ENCODE data around the gene AUTS2. TPM values are rescaled to one million over a fixed set of nuclear protein-coding genes. Genes with fewer than 3 reads are reported as not detected.

The AUTS2 gene
- total and polyA plus RNA-seq, 2 of the 8 experiments (the other 6 are each of a cell fraction or from before 2014, with no cell fraction given), result 25.9 to 101 TPM

GRCh38 chr7:70776627-70777101 lies 1178.4 kb downstream of the AUTS2 start:
- Histone ChIP-seq H4K20me1 (replicated peaks in 1 of 2; ENCODE audit: control insufficient read depth in 1 of 2, insufficient read depth in 2 of 2, low read length in 2 of 2) (peaks cover 3 to 7% of the 10 kb centered on the region in 2 experiments), H4K5ac (ENCODE audit: insufficient read length, low read depth, low read length) (no peak overlapping the region), H3K4me2 (ENCODE audit: insufficient read depth in 1 of 2, low read depth in 2 of 2, low read length in 2 of 2) (no peak overlapping the region), H4K8ac (ENCODE audit: extremely low read depth, insufficient read depth, low read length) (no peak overlapping the region), H3K18ac (ENCODE audit: extremely low read depth, low read length) (no peak overlapping the region), H2AK5ac (ENCODE audit: low read depth, low read length) (no peak overlapping the region), H2AFZ (ENCODE audit: low read length) (no peak overlapping the region), H3K23me2 (ENCODE audit: low read depth, low read length) (no peaks in the 10 kb centered on the region), H3K79me1 (ENCODE audit: low read depth, low read length) (no peaks in the 10 kb centered on the region; the same call in 1 of the 2 replicates), H2BK12ac (ENCODE audit: low read depth, low read length) (no peak overlapping the region), H3K9me3 (ENCODE audit: insufficient read depth in 2 of 2, low read depth in 1 of 2, low read length in 1 of 2) (no peaks in the 10 kb centered on the region), H3K4me3 (ENCODE audit: extremely low read depth in 1 of 4, insufficient read depth in 2 of 4, low read depth in 3 of 4, low read length in 4 of 4) (no peak overlapping the region), H3K56ac (replicated peaks; ENCODE audit: insufficient read length, low read depth, low read length) (no peak overlapping the region), H3K9ac (replicated peaks in 1 of 4; ENCODE audit: extremely low read depth in 1 of 4, low read depth in 3 of 4, low read length in 3 of 4) (no peak overlapping the region), H4K91ac (replicated peaks; ENCODE audit: insufficient read length, low read length) (no peak overlapping the region), H2BK15ac (ENCODE audit: low read length) (no peak overlapping the region), H3K14ac (ENCODE audit: insufficient read length) (no peak overlapping the region), H2BK5ac (ENCODE audit: low read depth, low read length) (no peak overlapping the region), H3K27me3 (replicated peaks in 1 of 4; ENCODE audit: control insufficient read depth in 3 of 4, extremely low read depth in 1 of 4, insufficient read depth in 3 of 4, low read length in 3 of 4) (no peaks in the 10 kb centered on the region), H3K27ac (ENCODE audit: low read depth, low read length) (no peak overlapping the region), H3K4me1 (replicated peaks in 1 of 4; ENCODE audit: control insufficient read depth in 3 of 4, insufficient read depth in 4 of 4, low read length in 3 of 4) (peaks cover 0 to 9% (median 7%) of the 10 kb centered on the region in 4 experiments; a peak in 6 of 7 replicates), H3K23ac (ENCODE audit: insufficient read length) (no peak overlapping the region), H2BK20ac (ENCODE audit: low read length) (no peak overlapping the region), H3K4ac (replicated peaks; ENCODE audit: insufficient read length, low read depth, low read length) (no peak overlapping the region), H2BK120ac (replicated peaks; ENCODE audit: low read depth, low read length) (no peak overlapping the region), H3K36me3 (ENCODE audit: control insufficient read depth in 2 of 4, insufficient read depth in 4 of 4, low read length in 3 of 4) (peaks cover 45 to 93% (median 70%) of the 10 kb centered on the region in 4 experiments), H3K79me2 (ENCODE audit: control insufficient read depth in 1 of 2, insufficient read depth in 2 of 2, low read length in 2 of 2) (peaks cover 0 to 11% of the 10 kb centered on the region in 2 experiments; a peak in 2 of 4 replicates)
- 88% methylated on average over 7 of the region's 7 CpGs; no CpG with 5 or more reads in 1 of the 2 experiments for WGBS, 2 experiments (ENCODE audit: extremely low coverage in 1 of 2, insufficient coverage in 1 of 2, insufficient read length in 1 of 2, insufficient replicate concordance in 2 of 2, low coverage in 1 of 2, low lambda C conversion rate in 2 of 2, missing lambda C conversion rate in 1 of 2)
- POLR2A ChIA-PET (ENCODE audit: partially characterized antibody), result interaction anchor here (0.5 to 0.8 kb wide), 2 partner anchors 62 to 546 kb away, joined by 3 to 4 read pairs; no protein-coding TSS in a partner anchor
- TF ChIP-seq POLR2A (IDR thresholded peaks at IDR 0.05; ENCODE audit: control extremely low read depth in 1 of 2, low read depth in 2 of 2, low read length in 2 of 2) (no peak), SIRT6 (IDR thresholded peaks at IDR 0.05; ENCODE audit: low read length) (no peak), SAP30 (IDR thresholded peaks at IDR 0.05; ENCODE audit: insufficient read depth, insufficient replicate concordance, low read length) (no peak), BCL11A (IDR thresholded peaks at IDR 0.05; ENCODE audit: low read depth in 2 of 2, low read length in 2 of 2) (no peak), BACH1 (IDR thresholded peaks at IDR 0.05; ENCODE audit: low read length) (no peak), SUZ12 (IDR thresholded peaks at IDR 0.05; ENCODE audit: low read length) (no peak)
- TF ChIP-seq, protein P1, sequence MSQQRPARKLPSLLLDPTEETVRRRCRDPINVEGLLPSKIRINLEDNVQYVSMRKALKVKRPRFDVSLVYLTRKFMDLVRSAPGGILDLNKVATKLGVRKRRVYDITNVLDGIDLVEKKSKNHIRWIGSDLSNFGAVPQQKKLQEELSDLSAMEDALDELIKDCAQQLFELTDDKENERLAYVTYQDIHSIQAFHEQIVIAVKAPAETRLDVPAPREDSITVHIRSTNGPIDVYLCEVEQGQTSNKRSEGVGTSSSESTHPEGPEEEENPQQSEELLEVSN (IDR thresholded peaks at IDR 0.05), result no peak
- CTCF ChIA-PET (ENCODE audit: partially characterized antibody), result interaction anchor here (0.9 to 5.2 kb wide), 9 partner anchors 10 to 192 kb away, joined by 3 to 46 read pairs (median 4); no protein-coding TSS in a partner anchor
- DNase-seq (ENCODE audit: low read depth in 1 of 2, low spot score in 2 of 2) (no peak), FAIRE-seq (no peak)
